ENCODE measurements around the gene MMEL1. TPM values are rescaled to one million over a fixed set of nuclear protein-coding genes. Genes with fewer than 3 reads are reported as not detected.

Gene MMEL1
- total and polyA plus RNA-seq, 2 donors (not counting 1 experiment from before 2014, with no cell fraction given), result 0.33 to 0.60 TPM

- Histone ChIP-seq H3K27ac (ENCODE audit: insufficient read depth, low read length) (no peak overlapping the region), H4K20me1 (ENCODE audit: control insufficient read depth, extremely low read depth, insufficient read depth, low read length) (no peaks in the 10 kb centered on the region), H3K79me2 (ENCODE audit: control insufficient read depth, insufficient read depth, low read length) (no peaks in the 10 kb centered on the region), H3K4me1 (ENCODE audit: control insufficient read depth, extremely low read depth, insufficient read depth, low read length) (no peaks in the 10 kb centered on the region), H3K9me3 (ENCODE audit: control insufficient read depth, insufficient read depth, low read depth, low read length) (no peaks in the 10 kb centered on the region), H3K9ac (ENCODE audit: insufficient read depth, low read length) (no peak overlapping the region), H2AFZ (ENCODE audit: low read length) (no peak overlapping the region), H3K4me3 (replicated peaks in 1 of 4; ENCODE audit: control extremely low read depth in 1 of 4, insufficient read depth in 1 of 4, low read depth in 3 of 4, low read length in 4 of 4) (no peak overlapping the region), H3K36me3 (ENCODE audit: control insufficient read depth, insufficient read depth, low read length) (no peaks in the 10 kb centered on the region), H3K27me3 (ENCODE audit: control insufficient read depth, insufficient read depth, low read length) (no peaks in the 10 kb centered on the region), H3K4me2 (ENCODE audit: extremely low read depth, insufficient read depth, low read length) (no peak overlapping the region)
- no peak for TF ChIP-seq EZH2 (IDR thresholded peaks at IDR 0.05; ENCODE audit: low read length, missing control alignments)
- TF ChIP-seq, protein P1, sequence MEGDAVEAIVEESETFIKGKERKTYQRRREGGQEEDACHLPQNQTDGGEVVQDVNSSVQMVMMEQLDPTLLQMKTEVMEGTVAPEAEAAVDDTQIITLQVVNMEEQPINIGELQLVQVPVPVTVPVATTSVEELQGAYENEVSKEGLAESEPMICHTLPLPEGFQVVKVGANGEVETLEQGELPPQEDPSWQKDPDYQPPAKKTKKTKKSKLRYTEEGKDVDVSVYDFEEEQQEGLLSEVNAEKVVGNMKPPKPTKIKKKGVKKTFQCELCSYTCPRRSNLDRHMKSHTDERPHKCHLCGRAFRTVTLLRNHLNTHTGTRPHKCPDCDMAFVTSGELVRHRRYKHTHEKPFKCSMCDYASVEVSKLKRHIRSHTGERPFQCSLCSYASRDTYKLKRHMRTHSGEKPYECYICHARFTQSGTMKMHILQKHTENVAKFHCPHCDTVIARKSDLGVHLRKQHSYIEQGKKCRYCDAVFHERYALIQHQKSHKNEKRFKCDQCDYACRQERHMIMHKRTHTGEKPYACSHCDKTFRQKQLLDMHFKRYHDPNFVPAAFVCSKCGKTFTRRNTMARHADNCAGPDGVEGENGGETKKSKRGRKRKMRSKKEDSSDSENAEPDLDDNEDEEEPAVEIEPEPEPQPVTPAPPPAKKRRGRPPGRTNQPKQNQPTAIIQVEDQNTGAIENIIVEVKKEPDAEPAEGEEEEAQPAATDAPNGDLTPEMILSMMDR (conservative IDR thresholded peaks at IDR 0.05 in 1 of 2, IDR thresholded peaks at IDR 0.05 in 1 of 2; ENCODE audit: low read depth in 1 of 2, low read length in 2 of 2), result no peak
- DNase-seq (ENCODE audit: low read depth in 2 of 2), result no peak
Observed at GRCh38 chr1:2606396-2606880, 26.4 kb downstream of the MMEL1 start.

DNA sequence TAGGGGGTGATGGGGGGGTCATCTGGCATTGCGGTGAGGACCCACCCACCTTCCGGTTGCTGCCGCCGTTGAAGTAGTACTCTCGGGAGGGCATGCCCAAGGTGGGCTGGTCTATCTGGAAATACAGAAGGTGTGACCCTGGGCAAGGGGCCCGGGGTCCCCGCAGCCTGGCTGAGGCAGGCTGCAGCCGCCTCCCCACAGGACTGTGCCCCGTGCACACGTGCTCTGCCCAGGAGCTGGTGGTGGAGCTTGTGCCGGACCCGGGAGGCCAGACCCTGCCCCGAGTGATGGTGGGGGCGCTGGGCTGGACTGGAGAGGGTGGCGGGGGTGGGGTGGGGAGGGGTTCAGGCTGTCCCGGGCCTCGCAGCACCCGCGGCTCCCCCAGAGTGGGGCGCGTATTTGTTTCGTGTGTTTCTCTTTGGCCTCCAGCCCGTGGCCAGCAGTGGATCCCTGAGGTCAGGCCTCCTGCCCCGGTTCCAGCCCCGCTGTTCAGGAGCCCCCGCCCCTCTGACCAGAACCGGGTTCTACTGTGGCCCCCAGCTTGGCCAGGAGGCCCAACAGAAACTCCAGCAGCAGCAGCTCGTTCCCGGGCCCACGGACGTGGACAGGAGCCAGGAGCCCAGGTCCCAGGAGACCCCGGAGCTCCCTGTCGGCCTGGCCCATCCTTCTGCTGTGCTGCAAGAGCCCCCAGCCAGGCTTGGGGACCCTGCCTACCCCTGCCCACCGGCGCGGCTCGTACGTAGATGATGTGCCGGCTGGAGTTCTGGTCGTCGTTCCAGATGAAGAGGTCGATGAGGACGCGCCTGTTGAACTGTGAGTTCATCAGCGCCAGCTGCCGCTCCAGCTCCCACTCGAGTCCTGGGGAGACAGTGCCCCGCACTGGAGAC lies 27.1 kb downstream of the MMEL1 start:
- Histone ChIP-seq H3K27me3 (ENCODE audit: control insufficient read depth, insufficient read depth, low read length) (no peaks in the 10 kb centered on the region), H2AFZ (ENCODE audit: low read length) (no peak overlapping the region), H3K4me1 (ENCODE audit: control insufficient read depth, extremely low read depth, insufficient read depth, low read length) (no peaks in the 10 kb centered on the region), H3K4me3 (replicated peaks in 1 of 4; ENCODE audit: control extremely low read depth in 1 of 4, insufficient read depth in 1 of 4, low read depth in 3 of 4, low read length in 4 of 4) (no peak overlapping the region), H3K27ac (ENCODE audit: insufficient read depth, low read length) (no peak overlapping the region), H3K36me3 (ENCODE audit: control insufficient read depth, insufficient read depth, low read length) (no peaks in the 10 kb centered on the region), H3K9me3 (ENCODE audit: control insufficient read depth, insufficient read depth, low read depth, low read length) (no peaks in the 10 kb centered on the region), H4K20me1 (ENCODE audit: control insufficient read depth, extremely low read depth, insufficient read depth, low read length) (no peaks in the 10 kb centered on the region), H3K79me2 (ENCODE audit: control insufficient read depth, insufficient read depth, low read length) (no peaks in the 10 kb centered on the region), H3K4me2 (ENCODE audit: extremely low read depth, insufficient read depth, low read length) (no peak overlapping the region), H3K9ac (ENCODE audit: insufficient read depth, low read length) (no peak overlapping the region)
- no peak for DNase-seq (ENCODE audit: low read depth in 2 of 2)
- no peak for TF ChIP-seq EZH2 (IDR thresholded peaks at IDR 0.05; ENCODE audit: low read length, missing control alignments)
- TF ChIP-seq, protein P1 (conservative IDR thresholded peaks at IDR 0.05 in 1 of 2, IDR thresholded peaks at IDR 0.05 in 1 of 2; ENCODE audit: low read depth in 1 of 2, low read length in 2 of 2), result no peak

- DNase-seq (ENCODE audit: low read depth in 2 of 2), result no peak
- TF ChIP-seq EZH2 (IDR thresholded peaks at IDR 0.05; ENCODE audit: low read length, missing control alignments), result no peak
- Histone ChIP-seq H3K4me1 (ENCODE audit: control insufficient read depth, extremely low read depth, insufficient read depth, low read length) (no peaks in the 10 kb centered on the region), H4K20me1 (ENCODE audit: control insufficient read depth, extremely low read depth, insufficient read depth, low read length) (no peaks in the 10 kb centered on the region), H2AFZ (ENCODE audit: low read length) (no peak overlapping the region), H3K9me3 (ENCODE audit: control insufficient read depth, insufficient read depth, low read depth, low read length) (no peaks in the 10 kb centered on the region), H3K4me2 (ENCODE audit: extremely low read depth, insufficient read depth, low read length) (no peak overlapping the region), H3K4me3 (replicated peaks in 1 of 4; ENCODE audit: control extremely low read depth in 1 of 4, insufficient read depth in 1 of 4, low read depth in 3 of 4, low read length in 4 of 4) (no peak overlapping the region), H3K79me2 (ENCODE audit: control insufficient read depth, insufficient read depth, low read length) (no peaks in the 10 kb centered on the region), H3K27me3 (ENCODE audit: control insufficient read depth, insufficient read depth, low read length) (no peaks in the 10 kb centered on the region), H3K27ac (ENCODE audit: insufficient read depth, low read length) (no peak overlapping the region), H3K36me3 (ENCODE audit: control insufficient read depth, insufficient read depth, low read length) (no peaks in the 10 kb centered on the region), H3K9ac (ENCODE audit: insufficient read depth, low read length) (no peak overlapping the region)
Observed at GRCh38 chr1:2604844-2605508, 27.8 kb downstream of the MMEL1 start.

Measured in fibroblast of lung (primary cell).